Muscle of back (tissue), 13 donors: ENCODE results near the gene HNF1B. TPM values are rescaled to one million over a fixed set of nuclear protein-coding genes. Genes with fewer than 3 reads are reported as not detected.
"Not testable (repeated sequence)": the region's sequence is repeated elsewhere in the genome, so short reads cannot be mapped to it uniquely, and the experiment has no call there.

ENCODE experiments used
- DNase-seq, 3 donors: peaks; one replicate each; pipeline versions ENCODE4 v3.0.0 to v3.0.0-alpha.2; 2013
- long read RNA-seq, 9 donors: transcript quantifications; one replicate each; lab custom pipeline, GENCODE V29; 2026
- polyA plus RNA-seq, 10 donors: library from polyadenylated mRNA; unstranded; fragments of 120-200 nt; gene quantifications; one replicate each; pipeline ENCODE4 v1.2.1, GENCODE V29; 2013; ENCODE audit not compliant: insufficient read length in 10 of 10

HNF1B gene, protein sequence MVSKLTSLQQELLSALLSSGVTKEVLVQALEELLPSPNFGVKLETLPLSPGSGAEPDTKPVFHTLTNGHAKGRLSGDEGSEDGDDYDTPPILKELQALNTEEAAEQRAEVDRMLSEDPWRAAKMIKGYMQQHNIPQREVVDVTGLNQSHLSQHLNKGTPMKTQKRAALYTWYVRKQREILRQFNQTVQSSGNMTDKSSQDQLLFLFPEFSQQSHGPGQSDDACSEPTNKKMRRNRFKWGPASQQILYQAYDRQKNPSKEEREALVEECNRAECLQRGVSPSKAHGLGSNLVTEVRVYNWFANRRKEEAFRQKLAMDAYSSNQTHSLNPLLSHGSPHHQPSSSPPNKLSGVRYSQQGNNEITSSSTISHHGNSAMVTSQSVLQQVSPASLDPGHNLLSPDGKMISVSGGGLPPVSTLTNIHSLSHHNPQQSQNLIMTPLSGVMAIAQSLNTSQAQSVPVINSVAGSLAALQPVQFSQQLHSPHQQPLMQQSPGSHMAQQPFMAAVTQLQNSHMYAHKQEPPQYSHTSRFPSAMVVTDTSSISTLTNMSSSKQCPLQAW
- under 1 TPM in 4 of 10 donors, not detected in 6; 0.04 to 0.14 (median 0.08) TPM for polyA plus RNA-seq
- long read RNA-seq, donor 1, result 0 reads
- long read RNA-seq, donor 2, result 0 reads
- long read RNA-seq, donor 3, result 0 reads
- long read RNA-seq, donor 4, result 0 reads
- long read RNA-seq, donor 5, result 0 reads
- long read RNA-seq, donor 6, result 0 reads
- long read RNA-seq, donor 7, result 0 reads
- long read RNA-seq, donor 8, result 0 reads
- long read RNA-seq, donor 9, result 0 reads

DNA sequence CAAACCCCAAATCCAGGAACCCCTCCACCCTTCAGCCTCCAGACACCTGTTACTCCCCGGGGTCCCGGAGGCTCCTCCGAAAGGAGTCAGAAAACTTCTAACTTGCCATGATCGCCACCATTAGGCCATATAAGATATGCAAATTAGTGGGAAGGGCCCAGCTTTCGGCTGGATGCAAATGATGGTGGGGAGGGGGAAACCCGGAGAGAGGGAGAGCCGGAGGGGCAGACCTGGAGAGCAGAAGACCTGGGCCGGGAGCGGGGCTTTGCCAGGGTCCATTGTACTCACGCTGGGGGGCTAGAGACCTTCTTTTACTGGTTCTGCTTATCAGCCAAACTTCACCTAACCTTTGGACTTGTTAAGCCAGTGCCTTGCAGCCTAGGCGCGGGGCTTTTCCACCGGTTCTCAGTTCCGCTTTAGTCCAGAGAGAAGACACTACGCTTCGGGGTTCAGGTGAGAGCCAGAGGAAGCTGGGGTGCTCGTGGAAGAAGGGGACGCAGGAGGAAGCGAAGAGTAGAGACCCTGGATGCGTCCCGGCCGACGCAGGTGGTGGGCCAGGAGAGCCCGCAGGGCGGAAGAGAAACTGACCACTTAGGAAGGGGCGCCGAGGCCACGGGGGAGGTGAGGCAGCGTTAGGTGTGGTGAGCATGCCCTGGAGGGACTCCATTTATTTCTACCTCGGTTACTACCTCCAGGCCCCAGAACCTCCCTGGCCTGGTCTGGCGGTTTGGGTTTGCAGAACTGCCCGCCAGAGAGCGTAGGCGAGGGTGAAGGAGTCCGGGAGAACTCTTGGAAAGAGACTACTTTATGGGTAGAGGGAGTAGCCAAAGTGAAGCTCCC, at the start of gene HNF1B:
Gene HNF1B, minus strand, starts transcription at position 99 of the 840 bp plus-strand sequence. CDS start 175 bp downstream, outside the sequence.
- no peak for DNase-seq

- no peak for DNase-seq
Observed at GRCh38 chr17:37792787-37793186, 47.9 kb upstream of the HNF1B start.

DNA sequence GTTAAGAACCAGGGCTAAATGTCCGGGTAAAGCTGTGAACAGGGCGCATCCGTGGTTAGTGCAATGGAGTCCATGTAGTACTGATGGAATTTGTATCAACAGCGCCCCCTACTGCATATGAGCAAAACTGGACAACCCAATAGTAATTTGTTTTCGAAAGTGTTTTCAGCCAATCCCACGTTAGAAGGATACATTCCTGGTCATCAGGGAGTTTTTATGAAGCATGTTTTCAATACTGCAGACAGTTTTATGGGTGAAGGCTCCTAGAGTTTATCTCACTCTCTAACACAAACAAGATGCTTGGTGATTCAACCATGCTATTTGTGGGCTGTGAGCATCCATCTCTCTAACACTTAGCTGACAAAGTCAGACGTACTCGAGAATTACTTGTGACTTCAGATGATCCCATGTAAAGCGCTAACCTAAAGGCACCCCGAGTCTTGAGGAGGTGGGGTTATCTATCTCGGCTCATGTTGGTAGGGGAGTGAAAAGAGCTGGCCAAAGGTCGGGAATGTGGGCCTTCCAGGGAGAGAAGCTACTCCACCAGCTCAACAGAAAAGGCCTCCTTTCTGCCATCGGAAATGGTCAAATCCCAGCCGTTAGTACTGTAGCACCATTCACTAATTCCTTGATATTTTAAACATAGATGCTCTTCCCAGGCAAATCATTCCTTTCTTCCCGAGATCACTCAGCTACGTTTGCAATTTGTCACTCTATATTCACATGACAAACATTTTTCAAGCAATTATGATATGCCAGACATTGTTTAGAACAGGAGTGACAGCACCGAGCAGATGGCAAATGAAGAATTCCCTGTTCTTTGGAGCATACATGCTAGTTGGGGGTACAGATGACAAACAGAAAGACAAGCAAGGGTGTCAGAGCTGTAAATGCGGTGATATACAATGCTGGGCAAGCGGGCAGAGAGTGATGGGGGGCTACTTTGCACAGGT, 46.9 kb upstream of the HNF1B start:
- no peak for DNase-seq

- DNase-seq, result no peak
Observed at GRCh38 chr17:37789771-37790541, 45.1 kb upstream of the HNF1B start.

GRCh38 chr17:37789021-37789565, 44.2 kb upstream of the HNF1B start:
- no peak for DNase-seq

- DNase-seq, result no peak
Observed at GRCh38 chr17:37788526-37788925, 43.7 kb upstream of the HNF1B start.

DNA sequence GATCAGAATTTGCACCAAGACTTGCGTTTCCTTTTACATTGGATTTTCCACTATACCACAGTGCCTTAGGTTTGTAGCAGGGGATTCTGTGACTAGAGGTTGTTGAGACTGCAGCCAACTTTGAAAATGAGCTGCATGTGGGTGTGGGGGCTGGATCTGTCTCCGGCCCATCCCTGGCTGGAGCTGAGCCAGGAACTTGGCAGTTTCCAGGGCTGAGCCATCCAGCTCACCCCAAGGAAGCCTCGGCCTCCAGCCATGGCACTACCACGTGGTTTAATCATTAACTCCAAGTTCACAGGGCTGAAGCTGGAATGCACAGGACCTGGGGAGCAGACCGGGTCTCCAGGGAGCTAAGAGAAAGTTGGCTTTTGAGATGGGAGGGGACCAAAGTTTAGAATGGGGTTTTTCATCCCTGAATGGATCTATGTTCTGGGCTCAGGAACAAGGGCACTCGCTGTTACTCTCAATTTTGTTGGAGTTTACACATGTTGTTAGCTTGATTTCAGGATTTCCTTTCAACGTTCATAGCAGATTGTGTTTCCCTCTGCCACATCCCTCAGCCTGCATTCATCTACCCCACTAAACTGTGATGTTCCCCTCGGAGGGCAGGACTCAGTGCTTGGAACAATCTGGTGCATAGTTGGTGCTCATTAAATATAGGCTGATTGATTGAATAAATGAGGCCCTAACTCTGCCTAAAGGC, 42.3 kb upstream of the HNF1B start:
- DNase-seq, result peak in 2 of 3 donors; percentile 11 to 18

DNA sequence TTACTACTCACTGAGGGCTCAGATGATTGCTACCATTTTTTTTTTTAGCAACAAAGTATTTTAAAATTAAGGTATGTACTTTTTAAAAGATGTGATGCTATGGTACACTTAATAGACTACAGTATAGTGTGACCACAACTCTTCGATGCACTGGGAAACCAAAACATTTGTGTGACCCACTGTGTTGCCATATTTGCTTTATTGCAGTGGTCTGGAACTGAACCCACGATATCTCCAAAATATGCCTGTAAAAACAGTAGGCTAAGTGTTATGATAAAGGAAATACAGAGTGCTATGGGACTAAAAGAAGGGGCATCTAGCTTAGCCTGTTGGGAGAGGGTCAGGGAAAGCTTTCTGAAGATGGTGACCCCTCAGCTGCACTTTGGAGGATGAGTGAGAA, 41.6 kb upstream of the HNF1B start:
- no peak for DNase-seq

DNA sequence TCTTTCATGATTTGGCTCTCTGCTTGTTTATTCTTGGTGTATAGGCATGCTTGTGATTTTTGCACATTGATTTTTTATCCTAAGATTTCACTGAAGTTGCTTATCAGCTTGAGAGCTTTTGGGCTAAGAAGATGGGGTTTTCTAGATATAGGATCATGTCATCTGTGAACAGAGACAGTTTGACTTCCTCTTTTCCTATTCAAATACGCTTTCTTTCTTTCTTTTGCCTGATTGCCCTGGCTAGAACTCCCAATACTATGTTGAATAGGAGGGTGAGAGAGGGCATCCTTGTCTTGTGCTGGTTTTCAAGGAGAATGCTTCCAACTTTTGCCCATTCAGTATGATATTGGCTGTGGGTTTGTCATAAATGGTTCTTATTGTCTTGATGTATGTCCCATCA, 37.6 kb upstream of the HNF1B start:
- DNase-seq, result not testable (repeated sequence)

- no peak for DNase-seq
Observed at GRCh38 chr17:37781451-37781850, 36.6 kb upstream of the HNF1B start.

DNA sequence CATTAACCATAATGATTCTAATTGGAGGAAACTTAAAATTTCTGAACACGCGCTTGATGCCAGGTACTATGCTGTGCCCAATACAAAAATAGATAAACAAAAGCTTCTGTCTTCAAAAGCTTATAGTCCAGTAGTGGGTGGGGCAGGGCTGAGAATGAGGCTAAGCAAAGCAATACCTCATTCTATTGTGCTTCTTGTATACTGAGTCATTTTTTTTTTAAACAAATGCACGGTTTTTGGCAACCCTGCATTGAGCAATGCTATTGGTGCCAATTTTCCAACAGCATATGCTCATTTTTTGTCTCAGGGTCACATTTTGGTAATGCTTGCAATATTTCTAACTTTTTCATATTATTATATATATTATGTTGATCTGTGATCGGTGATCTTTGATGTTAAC, 34.7 kb upstream of the HNF1B start:
- peak in 1 of 3 donors; percentile 14 for DNase-seq

DNA sequence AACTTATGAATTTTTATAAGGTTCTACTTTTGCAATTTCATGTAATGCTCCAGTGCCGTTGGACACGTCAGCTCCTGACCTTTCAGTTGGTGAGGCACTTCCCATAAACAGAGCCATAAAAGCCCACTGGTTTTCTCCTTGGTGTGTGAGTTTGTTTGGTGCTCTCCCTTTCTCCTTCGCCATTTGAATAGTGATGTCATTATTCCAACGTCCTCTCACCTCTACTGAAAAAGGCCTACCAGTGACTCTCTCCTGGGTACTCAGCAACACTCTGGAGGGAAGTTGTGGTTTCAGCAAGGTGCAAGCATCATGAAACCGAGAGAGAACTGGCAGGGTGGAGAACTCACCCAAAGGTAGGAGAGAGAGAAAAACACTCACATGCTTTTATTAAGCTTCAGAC, 29.6 kb upstream of the HNF1B start:
- no peak for DNase-seq

GRCh38 chr17:37772982-37773381, 28.1 kb upstream of the HNF1B start:
- DNase-seq, result no peak

DNA sequence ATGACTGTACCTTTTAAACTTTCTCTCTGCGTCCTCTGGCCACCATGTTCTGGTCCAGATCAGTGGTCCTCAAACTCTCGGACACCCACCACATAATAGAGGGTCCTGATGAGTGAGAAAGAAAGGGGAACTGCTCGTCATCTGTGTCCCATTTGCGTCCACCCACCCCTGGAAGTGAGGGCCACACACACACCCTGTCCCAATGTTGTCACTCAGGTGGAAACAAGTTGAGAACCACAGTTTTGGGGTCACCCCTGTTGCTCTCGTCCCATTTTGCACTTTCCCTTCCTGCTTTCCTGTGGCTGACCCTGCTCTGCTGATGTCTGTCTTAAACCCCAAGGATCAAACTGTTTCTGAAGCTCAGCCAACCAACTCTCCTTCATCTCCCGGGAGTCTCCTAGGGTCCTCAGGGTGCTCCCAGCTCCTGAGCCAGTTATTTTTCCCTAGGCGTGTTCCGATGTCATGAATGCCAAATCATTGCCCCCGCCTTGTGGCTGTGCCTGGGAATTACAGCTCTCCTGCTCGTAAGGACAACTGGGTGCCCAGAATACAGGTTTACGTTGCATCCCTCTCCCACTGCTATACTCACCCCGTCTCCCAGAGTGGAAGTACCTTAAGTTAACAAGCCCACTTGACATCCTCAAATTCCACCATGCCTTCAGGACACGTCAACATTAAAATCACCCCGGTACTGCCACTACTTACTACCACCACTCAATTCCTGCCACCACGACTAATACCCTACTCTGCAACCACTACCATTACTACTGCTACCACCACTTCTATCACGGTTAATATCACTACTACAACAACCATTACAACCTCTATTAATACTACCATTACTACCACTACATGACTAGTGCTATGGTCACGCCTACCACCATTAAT, 26.0 kb upstream of the HNF1B start:
- peak in 2 of 3 donors; percentile 17 to 21 for DNase-seq

GRCh38 chr17:37769050-37769449, 24.2 kb upstream of the HNF1B start:
- no peak for DNase-seq

- no peak for DNase-seq
Observed at GRCh38 chr17:37768438-37768837, 23.6 kb upstream of the HNF1B start.

DNA sequence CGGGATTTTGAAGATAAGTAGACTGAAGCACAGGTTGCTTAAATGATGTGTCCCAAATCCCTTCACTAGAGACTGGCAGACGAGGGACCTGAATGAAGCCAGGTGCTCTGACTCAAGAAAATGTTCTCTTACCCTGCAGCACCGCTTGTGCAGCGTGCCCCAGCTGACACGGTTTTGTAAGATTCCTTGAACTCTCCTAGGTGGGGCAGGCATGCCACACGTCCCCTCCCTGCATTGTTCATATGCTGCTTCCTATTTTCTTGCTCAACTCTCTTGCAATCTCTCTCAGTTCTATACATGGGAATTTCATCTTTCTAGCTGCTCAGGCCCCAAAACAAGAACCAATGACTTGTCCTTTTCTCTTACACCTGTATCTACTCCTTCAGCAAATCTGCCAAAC, 22.1 kb upstream of the HNF1B start:
- DNase-seq, result no peak

DNA sequence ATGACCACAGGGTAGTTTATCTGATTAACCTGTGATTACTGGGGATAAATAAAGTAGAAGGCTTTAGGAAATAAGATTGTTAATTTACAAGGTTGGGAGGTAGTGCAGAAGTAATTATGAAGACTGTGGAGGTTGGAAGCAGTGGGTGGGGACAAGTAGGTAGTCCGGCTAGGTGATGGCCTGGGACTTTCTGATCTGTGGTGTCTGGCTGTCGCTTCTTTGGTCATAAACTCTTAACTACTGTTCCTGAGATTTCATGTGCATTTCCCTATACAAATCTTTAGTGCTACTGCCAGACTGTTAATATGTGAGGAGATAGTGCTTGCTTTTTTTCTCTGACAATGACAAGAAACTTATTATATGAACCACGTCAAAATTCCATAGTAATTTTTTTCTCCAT, 19.5 kb upstream of the HNF1B start:
- no peak for DNase-seq
